ENCODE data around the gene CARD6. TPM values are rescaled to one million over a fixed set of nuclear protein-coding genes. Genes with fewer than 3 reads are reported as not detected.

The CARD6 gene
- total and polyA plus RNA-seq, 12 donors, result 2.7 to 9.1 (median 5.2) TPM

DNA sequence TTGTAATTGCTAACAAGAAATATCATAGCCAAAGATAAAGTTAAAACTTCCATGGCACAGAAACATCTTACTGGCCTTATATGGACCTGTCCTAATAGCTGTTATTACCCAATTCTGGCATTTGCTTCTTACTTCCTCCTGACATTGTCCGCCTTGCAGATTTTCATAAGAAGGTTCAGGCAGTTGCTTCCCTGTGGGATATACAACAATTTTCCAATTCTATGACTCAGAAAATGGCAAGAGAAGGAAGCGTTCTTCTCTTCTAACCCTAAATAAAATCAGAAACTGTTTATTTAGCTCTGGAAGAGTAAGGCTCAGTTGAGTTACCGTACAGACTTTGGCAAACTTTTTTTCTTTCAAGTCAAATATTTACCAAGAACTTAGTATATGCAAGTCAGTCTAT is 44.7 kb upstream of the CARD6 start:
- peak in 2 of 8 donors; percentile 14 to 18 for ATAC-seq
- H3K27me3 ChIP-seq, result no peaks in the 10 kb centered on the region
- H3K4me3 ChIP-seq, result peak overlapping the region in 8 of 10 donors; percentile 74 to 99 (median 96)
- H3K9me3 ChIP-seq, result no peaks in the 10 kb centered on the region
- H3K27ac ChIP-seq, result peak overlapping the region in 8 of 10 donors; percentile 48 to 96 (median 93)
- TF ChIP-seq, protein P1, sequence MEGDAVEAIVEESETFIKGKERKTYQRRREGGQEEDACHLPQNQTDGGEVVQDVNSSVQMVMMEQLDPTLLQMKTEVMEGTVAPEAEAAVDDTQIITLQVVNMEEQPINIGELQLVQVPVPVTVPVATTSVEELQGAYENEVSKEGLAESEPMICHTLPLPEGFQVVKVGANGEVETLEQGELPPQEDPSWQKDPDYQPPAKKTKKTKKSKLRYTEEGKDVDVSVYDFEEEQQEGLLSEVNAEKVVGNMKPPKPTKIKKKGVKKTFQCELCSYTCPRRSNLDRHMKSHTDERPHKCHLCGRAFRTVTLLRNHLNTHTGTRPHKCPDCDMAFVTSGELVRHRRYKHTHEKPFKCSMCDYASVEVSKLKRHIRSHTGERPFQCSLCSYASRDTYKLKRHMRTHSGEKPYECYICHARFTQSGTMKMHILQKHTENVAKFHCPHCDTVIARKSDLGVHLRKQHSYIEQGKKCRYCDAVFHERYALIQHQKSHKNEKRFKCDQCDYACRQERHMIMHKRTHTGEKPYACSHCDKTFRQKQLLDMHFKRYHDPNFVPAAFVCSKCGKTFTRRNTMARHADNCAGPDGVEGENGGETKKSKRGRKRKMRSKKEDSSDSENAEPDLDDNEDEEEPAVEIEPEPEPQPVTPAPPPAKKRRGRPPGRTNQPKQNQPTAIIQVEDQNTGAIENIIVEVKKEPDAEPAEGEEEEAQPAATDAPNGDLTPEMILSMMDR (IDR thresholded peaks at IDR 0.05), result no peak
- H3K36me3 ChIP-seq, result peaks cover 0 to 9% (median 0%) of the 10 kb centered on the region in 9 donors
- H3K4me1 ChIP-seq, result peaks cover 0 to 59% (median 37%) of the 10 kb centered on the region in 9 donors
- no peak for DNase-seq
- 39 to 56% methylated on average over 3 of the region's 3 CpGs for WGBS, 2 donors
- intact Hi-C loops (cut with DNase I), result loop anchor here in 2 of 10 donors (2.0 kb wide), 2 partner anchors 38 to 40 kb away; partner anchors contain the start of gene RPL37 (in 1 of the 2)

DNA sequence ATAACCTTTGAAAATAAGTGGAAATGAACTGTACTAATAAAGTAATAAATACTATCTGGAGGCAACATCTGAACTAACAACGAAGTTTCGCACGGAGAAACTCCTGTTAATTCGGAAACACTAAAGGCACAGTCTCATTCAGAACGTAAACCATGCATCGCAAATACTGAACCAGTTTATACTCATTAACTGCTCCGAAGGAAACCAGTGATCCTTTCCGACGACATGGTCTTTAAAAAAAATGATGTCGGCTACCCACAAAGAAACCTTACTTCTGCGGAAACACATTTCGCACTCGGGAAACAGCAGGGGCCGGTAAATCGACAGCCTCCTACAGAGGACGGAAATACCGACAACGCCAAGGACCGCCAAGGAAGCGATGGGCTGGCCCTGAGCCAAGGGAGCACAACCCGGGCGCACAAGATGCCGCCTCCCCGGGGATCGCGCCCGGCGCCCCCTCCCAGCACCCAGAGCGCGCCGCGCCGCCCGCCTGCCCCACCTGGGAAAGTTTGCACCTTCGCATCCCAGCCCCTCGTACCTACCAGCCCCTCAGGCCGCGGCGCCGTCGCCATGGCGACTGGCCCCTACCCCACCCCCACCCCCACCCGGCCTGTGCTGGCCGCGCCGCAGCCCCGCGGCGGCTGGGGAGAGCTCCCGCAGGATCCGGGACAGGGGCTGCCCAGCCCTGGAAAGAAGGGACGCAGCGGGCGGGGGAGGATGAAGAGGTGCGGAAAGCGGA is 43.7 kb upstream of the CARD6 start:
- Histone ChIP-seq H3K4me1 (peaks cover 0 to 49% (median 28%) of the 10 kb centered on the region in 9 donors), H3K4me3 (peak overlapping the region; percentile 74 to 99 (median 93)), H3K27me3 (no peaks in the 10 kb centered on the region), H3K27ac (peak overlapping the region; percentile 28 to 96 (median 94)), H3K36me3 (peaks cover 0 to 9% (median 0%) of the 10 kb centered on the region in 9 donors), H3K9me3 (no peaks in the 10 kb centered on the region)
- intact Hi-C loops (cut with DNase I), result loop anchor here in 4 of 10 donors (1.0 to 2.0 kb wide), 3 partner anchors 37 to 42 kb away; partner anchors contain the start of genes TTC33 (in 2 of the 4) and RPL37 (in 1 of the 4)
- TF ChIP-seq, protein P1 (IDR thresholded peaks at IDR 0.05), result no peak
- 0% methylated on average over 37 to 56 of the region's 56 CpGs for WGBS, 2 donors
- ATAC-seq, result peak; percentile 61 to 85 (median 74)
- DNase-seq, result peak; percentile 74 to 82

DNA sequence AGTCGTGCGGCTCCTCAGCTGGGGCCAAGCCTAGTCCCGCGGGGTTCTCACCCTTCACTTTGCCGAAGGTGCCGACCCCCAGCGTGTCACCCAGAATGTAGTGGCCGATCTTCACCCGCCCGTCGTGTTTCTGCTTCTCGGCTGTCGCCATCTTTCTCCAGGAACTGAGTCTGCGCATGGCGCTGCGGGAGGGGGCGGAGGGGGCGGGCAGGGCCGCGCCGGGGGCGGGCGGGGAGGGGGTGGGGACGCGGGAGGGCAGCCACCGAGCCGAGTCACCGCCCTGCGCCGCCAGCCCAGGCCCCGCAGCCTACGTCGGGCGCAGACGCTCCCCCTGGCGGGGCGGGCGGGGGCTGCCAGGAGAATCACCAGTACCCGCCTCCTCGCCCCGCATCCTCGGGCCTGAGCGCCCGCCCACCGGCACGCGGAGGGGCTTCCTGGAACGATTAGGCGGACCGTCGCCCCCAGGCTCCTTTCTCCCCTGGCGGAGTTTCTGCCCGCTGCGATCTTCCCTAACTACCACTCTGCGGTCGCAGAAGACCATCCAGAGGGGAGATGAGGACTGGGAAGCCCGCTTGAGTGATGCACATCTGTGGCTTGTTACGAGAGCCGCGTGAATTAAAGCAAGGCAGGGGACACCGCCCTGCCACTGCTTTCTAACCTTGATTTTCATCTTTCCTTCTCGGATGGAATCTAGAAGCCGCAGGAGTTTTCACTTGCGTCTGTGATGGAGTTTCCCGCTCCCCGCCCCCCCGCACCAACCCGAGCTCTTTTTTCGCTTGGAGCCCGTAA is 43.0 kb upstream of the CARD6 start, which contains the start of gene PRKAA1:
Gene PRKAA1 (minus strand): TSS at position 363 of the 789 bp plus-strand sequence. CDS start 185 bp downstream, at position 178.
- intact Hi-C loops (cut with DNase I), result loop anchor here in 2 of 10 donors (1.0 kb wide), 1 partner anchor 43 kb away; the partner anchor contains the start of gene TTC33 (in 2 of the 2)

More for the DNA sequence above, 43.0 kb upstream of the CARD6 start, which contains the start of gene PRKAA1:
- peak within 1 kb of the TSS; percentile 74 to 99 (median 93) for H3K4me3 ChIP-seq
- no peaks in the 10 kb centered on the region for H3K27me3 ChIP-seq
- peak within 1 kb of the TSS; percentile 28 to 96 (median 94) for H3K27ac ChIP-seq
- peaks cover 0 to 44% (median 27%) of the 10 kb centered on the region in 9 donors for H3K4me1 ChIP-seq
- DNase-seq (peak; percentile 87 to 92), ATAC-seq (peak; percentile 93 to 98 (median 94))
- peaks cover 0 to 9% (median 0%) of the 10 kb centered on the region in 9 donors for H3K36me3 ChIP-seq
- TF ChIP-seq, protein P1 (IDR thresholded peaks at IDR 0.05), result peak; percentile 56 to 89 (median 76)
- WGBS, 2 donors, result 1% methylated on average over 56 to 69 of the region's 70 CpGs
- no peaks in the 10 kb centered on the region for H3K9me3 ChIP-seq
